Measurements from ENCODE around the gene ZSCAN2. TPM values are rescaled to one million over a fixed set of nuclear protein-coding genes. Genes with fewer than 3 reads are reported as not detected.

The ZSCAN2 gene
- total and polyA plus RNA-seq, 10 of the 15 experiments (the other 5 are each of a cell fraction or from before 2014, with no cell fraction given) = 2.7 to 13.2 (median 8.6) TPM

DNA sequence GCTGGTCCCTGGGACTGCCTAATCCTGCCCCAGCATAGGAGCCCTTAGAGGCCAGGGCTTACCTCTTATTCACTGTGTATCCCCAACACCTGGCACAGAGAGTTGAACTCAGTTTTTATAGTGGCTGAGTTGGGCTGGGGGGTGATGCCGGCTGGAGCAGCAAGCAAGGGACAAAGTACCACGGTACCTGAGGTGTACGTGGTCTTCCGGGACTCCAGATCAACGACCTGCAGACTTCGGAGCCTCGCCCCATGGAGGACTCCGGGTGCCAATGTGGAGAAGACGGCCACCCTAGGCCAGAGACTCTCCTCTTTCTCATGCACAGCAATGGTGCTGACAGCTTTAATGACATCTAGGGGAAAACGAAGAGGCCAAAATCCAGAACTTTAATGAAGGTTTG lies 45.2 kb downstream of the ZSCAN2 start (continued):
- TF ChIP-seq, protein P1, sequence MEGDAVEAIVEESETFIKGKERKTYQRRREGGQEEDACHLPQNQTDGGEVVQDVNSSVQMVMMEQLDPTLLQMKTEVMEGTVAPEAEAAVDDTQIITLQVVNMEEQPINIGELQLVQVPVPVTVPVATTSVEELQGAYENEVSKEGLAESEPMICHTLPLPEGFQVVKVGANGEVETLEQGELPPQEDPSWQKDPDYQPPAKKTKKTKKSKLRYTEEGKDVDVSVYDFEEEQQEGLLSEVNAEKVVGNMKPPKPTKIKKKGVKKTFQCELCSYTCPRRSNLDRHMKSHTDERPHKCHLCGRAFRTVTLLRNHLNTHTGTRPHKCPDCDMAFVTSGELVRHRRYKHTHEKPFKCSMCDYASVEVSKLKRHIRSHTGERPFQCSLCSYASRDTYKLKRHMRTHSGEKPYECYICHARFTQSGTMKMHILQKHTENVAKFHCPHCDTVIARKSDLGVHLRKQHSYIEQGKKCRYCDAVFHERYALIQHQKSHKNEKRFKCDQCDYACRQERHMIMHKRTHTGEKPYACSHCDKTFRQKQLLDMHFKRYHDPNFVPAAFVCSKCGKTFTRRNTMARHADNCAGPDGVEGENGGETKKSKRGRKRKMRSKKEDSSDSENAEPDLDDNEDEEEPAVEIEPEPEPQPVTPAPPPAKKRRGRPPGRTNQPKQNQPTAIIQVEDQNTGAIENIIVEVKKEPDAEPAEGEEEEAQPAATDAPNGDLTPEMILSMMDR (IDR thresholded peaks at IDR 0.05 in 2 of 3, conservative IDR thresholded peaks at IDR 0.05 in 1 of 3; ENCODE audit: control insufficient read depth in 2 of 3, extremely low read depth in 1 of 3, insufficient read depth in 1 of 3, low read depth in 3 of 3, low read length in 3 of 3) = no peak
- no peak for TF ChIP-seq NRF1 (conservative IDR thresholded peaks at IDR 0.05; ENCODE audit: low read depth, low read length)
- no peak for TF ChIP-seq ZNF384 (IDR thresholded peaks at IDR 0.05; ENCODE audit: borderline replicate concordance, low read depth, low read length)
- TF ChIP-seq EGR1 (IDR thresholded peaks at IDR 0.05; ENCODE audit: borderline replicate concordance in 1 of 2, low read depth in 2 of 2, low read length in 2 of 2) = no peak
- no peak for TF ChIP-seq TAF1 (IDR thresholded peaks at IDR 0.05; ENCODE audit: borderline replicate concordance, low read depth, low read length)
- TF ChIP-seq ETV6 (conservative IDR thresholded peaks at IDR 0.05 in 1 of 2, IDR thresholded peaks at IDR 0.05 in 1 of 2; ENCODE audit: borderline replicate concordance in 1 of 2, low read depth in 1 of 2) = no peak
- no peak for TF ChIP-seq ZNF622 (IDR thresholded peaks at IDR 0.05)
- TF ChIP-seq, protein P2, sequence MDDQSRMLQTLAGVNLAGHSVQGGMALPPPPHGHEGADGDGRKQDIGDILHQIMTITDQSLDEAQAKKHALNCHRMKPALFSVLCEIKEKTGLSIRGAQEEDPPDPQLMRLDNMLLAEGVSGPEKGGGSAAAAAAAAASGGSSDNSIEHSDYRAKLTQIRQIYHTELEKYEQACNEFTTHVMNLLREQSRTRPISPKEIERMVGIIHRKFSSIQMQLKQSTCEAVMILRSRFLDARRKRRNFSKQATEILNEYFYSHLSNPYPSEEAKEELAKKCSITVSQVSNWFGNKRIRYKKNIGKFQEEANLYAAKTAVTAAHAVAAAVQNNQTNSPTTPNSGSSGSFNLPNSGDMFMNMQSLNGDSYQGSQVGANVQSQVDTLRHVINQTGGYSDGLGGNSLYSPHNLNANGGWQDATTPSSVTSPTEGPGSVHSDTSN (IDR thresholded peaks at IDR 0.05; ENCODE audit: insufficient replicate concordance, low read depth, low read length) = no peak
- TF ChIP-seq MTA2 (IDR thresholded peaks at IDR 0.05; ENCODE audit: low read depth) = no peak
- TF ChIP-seq SPI1 (IDR thresholded peaks at IDR 0.05; ENCODE audit: borderline replicate concordance, insufficient read depth, low read depth, low read length) = no peak

All from GM12878 (cell line).